GM21825 (cell line): Measurements from ENCODE around the gene GALNT13.
"Not testable (repeated sequence)": the region's sequence is repeated elsewhere in the genome, so short reads cannot be mapped to it uniquely, and the experiment has no call there.

Experiments used
- ATAC-seq: cut with Tn5 transposase; IDR thresholded peaks from one replicate; pipeline ENCODE4 v1.9.1; 2021; ENCODE audit warnings: mild to moderate bottlenecking, moderate library complexity; ENCODE audit not compliant: unreplicated experiment

Gene GALNT13

DNA sequence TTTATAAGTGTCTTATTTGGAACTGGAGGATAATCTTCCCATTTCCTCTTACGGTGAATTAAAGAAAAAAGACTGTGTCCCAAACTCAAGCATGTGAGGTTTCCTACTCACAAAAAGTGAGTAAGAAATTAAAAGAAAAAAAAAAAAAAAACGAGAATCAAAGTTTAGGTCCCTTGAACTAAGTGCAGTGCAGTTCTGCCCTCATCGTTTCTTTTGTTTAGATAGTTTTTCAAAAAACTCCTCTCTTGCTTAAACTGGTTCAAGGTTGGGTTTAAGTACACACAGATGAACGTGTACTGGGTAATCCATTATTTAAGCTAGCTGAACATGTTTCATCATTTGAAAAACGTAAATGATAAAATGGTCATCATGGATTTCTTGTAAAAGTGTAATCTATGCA lies 590.9 kb downstream of the GALNT13 start:
- no peak for ATAC-seq

- ATAC-seq, result no peak
Observed at GRCh38 chr2:154466226-154466625, 594.5 kb downstream of the GALNT13 start.

GRCh38 chr2:154470376-154470775 lies 598.7 kb downstream of the GALNT13 start:
- no peak for ATAC-seq

GRCh38 chr2:154471492-154471891 lies 599.8 kb downstream of the GALNT13 start:
- ATAC-seq, result not testable (repeated sequence)

- ATAC-seq, result no peak
Observed at GRCh38 chr2:154477319-154477718, 605.6 kb downstream of the GALNT13 start.

DNA sequence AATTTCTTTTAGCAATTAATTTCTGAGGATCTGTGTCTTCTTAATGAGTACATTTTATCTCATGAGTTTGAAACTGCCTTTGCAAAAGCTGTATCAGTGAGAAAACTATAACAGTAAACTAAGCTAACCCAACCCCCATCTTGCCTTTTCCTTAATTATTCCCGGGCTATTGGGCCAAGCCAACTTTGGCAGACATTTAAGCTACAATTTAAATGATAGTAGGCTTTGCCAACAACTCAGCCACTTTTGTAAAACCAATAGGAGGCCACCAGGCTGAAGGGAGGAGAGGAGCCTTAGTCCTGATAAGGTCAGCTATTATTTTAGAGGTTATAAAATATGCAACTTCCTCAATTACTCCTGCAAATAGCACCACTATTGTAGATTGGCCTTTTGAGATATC lies 608.8 kb downstream of the GALNT13 start:
- no peak for ATAC-seq

DNA sequence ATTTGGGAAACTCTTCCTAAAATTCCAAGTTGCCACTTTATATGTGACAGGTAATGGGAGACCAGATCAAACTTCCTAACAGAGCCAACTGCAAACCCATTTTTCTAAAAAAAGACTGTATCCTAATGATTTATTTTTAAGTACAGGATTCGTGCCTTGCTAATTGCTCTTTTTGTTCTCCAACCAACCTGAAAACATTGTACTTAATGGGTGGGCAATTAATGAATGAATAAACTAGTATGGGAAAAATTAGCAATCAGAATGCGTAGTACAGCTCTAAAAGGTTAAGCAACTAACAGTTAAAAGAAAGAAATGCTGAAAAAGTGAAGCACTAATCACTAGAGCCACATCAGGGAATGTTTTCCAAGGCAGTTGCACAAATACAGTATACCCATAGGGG lies 609.6 kb downstream of the GALNT13 start:
- no peak for ATAC-seq

DNA sequence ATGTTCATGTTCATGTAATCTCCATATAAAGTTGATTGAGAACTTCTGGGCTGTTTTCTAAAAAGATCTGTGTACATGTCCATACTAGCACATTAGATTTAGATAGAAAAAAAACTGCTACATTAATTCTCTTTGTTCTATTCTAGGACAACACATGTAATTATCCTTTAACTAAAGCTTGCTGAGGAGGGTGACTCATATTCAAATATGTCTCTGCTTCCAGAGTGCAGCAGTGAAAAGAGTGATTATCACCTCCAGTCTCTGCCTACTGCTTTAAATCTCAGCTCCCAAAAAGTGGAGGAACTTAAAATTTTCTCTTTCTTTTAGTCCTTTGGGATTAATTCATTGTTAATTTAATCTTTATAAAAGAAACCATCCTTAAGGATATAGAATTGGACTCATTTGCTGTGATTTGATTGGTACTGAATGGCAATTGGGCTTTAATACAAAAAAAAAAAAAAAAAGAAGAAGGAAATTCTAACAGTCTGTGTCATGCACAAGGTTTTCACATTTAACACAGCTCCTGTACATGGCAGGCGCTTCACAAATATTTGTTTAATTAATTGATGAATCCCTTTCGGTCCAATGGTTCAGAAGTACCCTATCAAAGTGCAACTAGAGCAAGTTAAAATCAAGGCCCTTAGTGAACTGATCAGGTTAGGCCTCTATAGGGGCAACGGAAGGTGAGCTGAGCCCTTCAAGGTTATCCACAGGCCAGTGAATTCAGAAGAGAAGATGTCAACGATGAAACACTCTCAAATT lies 612.8 kb downstream of the GALNT13 start:
- ATAC-seq, result no peak

GRCh38 chr2:154488801-154489200 lies 617.1 kb downstream of the GALNT13 start:
- no peak for ATAC-seq

DNA sequence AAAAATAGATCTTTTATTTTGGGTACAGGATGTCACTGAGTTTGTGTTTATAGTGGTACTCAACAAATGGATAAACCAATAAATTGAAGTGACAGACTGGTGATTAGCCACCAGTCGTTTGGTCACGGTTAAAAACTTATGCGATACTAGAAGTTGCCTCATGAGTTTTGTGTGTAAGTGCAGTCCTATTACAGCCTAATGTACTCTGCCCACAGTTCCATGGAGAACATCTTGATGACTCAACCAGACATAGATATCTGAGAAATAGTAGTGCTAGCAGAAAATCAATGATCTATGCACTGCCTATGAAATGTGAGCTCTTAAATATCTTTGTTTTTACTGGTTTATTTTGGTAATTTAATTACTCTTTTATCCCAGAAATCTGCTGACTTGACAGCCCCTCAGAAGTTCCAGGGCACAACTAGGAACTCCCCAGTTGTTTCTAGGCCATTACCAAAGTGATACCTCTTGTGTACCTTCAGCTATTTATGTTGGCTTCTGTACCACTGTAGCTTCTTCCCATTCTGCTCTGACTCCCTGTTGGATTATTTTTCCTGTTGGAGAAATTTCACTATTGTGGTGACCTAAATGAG lies 617.6 kb downstream of the GALNT13 start:
- no peak for ATAC-seq

DNA sequence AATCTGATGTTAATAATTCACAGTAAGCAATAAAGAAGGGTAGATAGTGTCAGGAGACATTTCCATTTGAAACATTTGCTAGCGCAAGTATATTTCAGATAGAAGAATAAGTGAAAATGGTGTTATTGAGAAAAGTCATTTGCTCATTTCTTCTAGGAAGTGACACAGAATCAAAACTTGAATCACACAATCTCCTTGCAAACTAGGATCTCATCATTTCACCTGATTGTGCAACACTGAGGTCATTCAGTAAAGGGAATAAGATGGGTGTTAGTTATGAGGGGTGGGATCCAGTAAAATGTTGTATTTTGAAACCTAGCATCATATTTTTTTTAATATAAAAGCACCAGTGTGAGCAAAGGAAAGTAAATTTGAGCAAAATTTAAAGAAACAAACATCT lies 618.8 kb downstream of the GALNT13 start:
- no peak for ATAC-seq

DNA sequence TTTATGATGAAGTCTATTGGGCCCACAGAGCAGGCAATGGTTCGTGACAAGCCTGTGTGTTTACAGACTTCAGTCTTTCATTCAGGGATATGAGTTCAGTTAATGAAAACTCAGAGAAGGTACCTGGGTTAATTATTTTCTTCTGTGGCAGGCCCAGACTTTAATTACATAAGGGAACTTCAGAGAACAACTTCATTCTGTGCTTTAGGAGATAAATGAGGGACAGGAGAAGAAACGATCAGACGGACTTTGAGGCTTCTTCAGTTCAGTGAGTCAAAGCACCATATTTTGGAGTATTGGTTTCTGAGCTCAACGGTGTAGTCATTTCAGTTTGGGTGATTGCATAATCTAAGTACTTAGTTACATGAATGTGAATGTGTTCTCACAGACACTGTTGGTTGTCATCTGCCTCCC lies 623.7 kb downstream of the GALNT13 start:
- ATAC-seq, result no peak

DNA sequence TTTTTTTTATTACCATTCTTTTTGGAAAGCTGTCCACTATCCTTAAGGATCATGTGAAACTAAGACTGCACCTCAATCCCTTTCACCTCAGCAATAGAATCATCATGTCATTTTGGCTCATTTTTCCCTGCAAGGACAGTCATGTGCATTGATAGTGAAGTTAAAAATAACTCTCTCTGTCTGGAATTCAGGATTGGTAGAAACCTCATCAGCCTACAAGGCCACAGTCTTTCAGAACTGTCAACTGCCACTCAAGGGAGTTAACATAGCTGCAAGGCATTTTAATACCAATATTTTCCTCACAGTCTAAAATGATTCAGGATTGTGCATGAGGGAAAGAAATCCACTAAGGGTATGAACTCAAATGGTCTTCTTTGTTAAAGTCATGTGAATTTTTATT lies 625.3 kb downstream of the GALNT13 start:
- ATAC-seq, result no peak
